IPS-15b (cell line): Measurements from ENCODE around the gene SREBF2.

Experiments
- H3K27me3 ChIP-seq: one replicate; pipeline ENCODE4 v1.6.1; 2013; ENCODE audit warnings: low read length; ENCODE audit not compliant: control insufficient read depth, insufficient read depth
- H3K36me3 ChIP-seq: one replicate; pipeline ENCODE4 v1.6.1; 2013; ENCODE audit warnings: low read length; ENCODE audit not compliant: control insufficient read depth, insufficient read depth
- H3K4me1 ChIP-seq: one replicate; pipeline ENCODE4 v1.6.1; 2013; ENCODE audit warnings: mild to moderate bottlenecking, low read length; ENCODE audit not compliant: control insufficient read depth, insufficient read depth
- H3K4me3 ChIP-seq: one replicate; pipeline ENCODE4 v1.5.1; 2013; ENCODE audit warnings: low read depth, low read length
- H3K9ac ChIP-seq: one replicate; pipeline ENCODE4 v1.6.1; 2013; ENCODE audit warnings: low read depth, mild to moderate bottlenecking, low read length
- H3K9me3 ChIP-seq: one replicate; pipeline ENCODE4 v1.6.1; 2013; ENCODE audit warnings: mild to moderate bottlenecking, low read length; ENCODE audit not compliant: control insufficient read depth, insufficient read depth

Gene SREBF2

GRCh38 chr22:41915786-41916493, 83.0 kb downstream of the SREBF2 start:
- Histone ChIP-seq H3K4me3 (peak overlapping the region; percentile 61), H3K36me3 (no peaks in the 10 kb centered on the region), H3K9ac (no peak overlapping the region), H3K4me1 (no peaks in the 10 kb centered on the region), H3K9me3 (no peaks in the 10 kb centered on the region), H3K27me3 (peaks cover 86% of the 10 kb centered on the region)

DNA sequence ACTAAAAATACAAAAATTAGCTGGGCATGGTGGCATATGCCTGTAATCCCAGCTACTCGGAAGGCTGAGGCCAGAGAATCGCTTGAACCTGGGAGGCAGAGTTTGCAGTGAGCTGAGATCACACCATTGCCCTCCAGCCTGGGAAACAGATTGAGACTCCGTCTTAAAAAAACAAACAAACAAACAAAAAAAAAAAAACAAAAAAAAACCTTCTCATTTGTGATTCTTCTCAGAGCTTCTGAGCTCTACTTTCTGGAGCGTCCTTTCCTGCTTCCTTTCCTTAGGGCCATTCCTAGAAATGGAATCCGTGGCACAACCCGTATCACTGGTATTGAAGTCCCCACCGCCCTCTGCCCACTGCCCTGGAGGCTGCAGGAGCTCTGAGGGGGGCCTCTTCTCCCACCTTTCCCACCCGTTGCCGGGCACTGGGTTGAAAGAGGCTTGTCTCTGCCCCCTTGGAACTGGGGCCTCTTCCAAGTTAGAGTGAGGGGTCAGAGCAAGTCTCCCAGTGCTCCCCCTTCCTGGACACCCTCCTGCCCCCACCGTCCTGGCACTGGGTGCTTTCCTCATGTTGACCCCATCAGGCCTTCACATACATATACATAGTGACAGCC, 83.9 kb downstream of the SREBF2 start:
- Histone ChIP-seq H3K27me3 (peaks cover 81% of the 10 kb centered on the region), H3K36me3 (no peaks in the 10 kb centered on the region), H3K4me3 (no peak overlapping the region), H3K4me1 (no peaks in the 10 kb centered on the region), H3K9me3 (no peaks in the 10 kb centered on the region), H3K9ac (no peak overlapping the region)

GRCh38 chr22:41917375-41917902, 84.5 kb downstream of the SREBF2 start:
- Histone ChIP-seq H3K9ac (no peak overlapping the region), H3K36me3 (no peaks in the 10 kb centered on the region), H3K4me3 (no peak overlapping the region), H3K27me3 (peaks cover 77% of the 10 kb centered on the region), H3K9me3 (no peaks in the 10 kb centered on the region), H3K4me1 (no peaks in the 10 kb centered on the region)

DNA sequence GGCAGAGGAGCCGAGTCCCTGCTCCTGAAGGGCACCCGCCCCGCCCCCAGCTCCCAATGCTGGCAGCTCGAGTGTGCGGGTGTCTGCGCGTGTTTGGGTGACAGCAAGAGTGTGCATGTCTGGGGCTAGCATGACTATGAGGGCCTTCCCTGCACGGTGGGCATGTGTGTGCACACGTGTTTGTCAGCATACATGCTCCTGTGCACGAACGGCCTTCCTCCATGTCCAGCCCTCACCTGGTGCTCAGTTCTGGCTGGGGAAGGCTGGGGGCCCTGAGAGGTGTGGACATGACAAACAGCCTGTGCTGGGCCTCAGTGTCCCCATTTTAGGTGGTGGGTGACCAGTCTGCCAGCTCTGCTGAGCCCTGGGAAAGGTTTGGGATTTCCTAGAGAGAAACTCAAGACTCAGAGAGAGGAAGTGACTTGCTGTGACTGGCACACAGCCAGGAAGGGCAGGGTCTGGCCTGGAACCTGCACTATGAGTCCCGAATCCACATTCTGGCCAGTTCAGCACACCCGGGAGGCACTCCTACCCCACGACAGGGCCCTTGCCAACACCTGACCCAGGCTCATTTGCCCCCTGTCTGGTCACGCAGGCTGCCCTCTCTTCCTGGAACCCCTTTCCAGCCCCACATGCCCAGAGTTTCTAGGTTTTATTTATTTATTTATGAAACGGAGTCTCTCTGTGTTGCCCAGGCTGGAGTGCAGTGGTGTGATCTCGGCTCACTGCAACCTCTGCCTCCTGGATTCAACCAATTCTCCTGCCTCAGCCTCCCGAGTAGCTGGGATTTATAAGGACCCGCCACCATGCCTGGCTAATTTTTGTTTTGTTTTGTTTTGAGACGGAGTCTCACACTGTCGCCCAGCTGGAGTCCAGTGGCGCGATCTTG, 85.2 kb downstream of the SREBF2 start:
- Histone ChIP-seq H3K36me3 (no peaks in the 10 kb centered on the region), H3K4me3 (no peak overlapping the region), H3K9ac (no peak overlapping the region), H3K27me3 (peaks cover 74% of the 10 kb centered on the region), H3K9me3 (no peaks in the 10 kb centered on the region), H3K4me1 (no peaks in the 10 kb centered on the region)

DNA sequence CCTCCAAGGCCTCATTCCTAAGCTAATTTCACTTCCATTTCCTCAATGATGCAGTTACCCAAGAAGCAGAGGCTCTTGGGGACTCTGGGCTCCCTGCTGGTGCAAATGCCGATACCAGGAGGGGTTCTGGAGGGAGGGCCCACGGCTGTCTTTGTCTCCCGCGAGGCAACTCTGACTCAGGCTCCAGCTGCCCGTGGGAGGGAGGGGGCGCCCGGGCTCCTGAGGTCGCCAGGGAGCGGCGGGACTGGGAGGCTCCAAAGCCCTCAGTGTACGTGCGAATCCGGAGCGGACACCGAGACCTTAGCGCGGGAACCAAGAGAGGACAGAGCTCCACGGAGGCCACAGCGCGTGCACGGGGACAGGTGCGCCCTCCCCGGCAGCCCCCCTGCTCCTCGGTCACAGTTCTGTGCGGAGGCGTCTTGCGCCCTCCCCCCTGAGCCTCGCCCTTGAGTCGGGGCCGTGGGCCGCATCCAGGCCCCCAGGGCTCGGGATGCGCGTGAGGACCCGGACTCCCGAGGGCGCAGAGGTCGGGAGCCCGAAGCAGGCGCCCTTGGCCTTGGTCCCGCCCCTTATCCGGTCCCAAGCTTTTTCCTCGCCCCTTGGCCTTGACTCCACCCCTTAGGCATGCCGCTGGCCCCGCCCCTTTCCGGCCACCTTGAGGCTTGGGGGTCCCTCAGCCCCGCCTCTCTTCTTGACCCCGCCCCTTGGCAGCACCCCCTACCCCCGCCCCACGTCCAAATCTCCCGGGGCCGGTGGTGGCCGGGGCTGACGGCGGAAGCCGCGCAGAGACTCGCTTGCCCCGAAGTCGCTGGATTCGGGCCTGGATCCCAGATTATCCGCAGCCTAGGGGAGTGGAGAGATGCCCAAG, 86.7 kb downstream of the SREBF2 start:
- Histone ChIP-seq H3K36me3 (no peaks in the 10 kb centered on the region), H3K9me3 (no peaks in the 10 kb centered on the region), H3K4me1 (no peaks in the 10 kb centered on the region), H3K4me3 (peak overlapping the region; percentile 58), H3K27me3 (peaks cover 72% of the 10 kb centered on the region), H3K9ac (no peak overlapping the region)

GRCh38 chr22:41920271-41920976, 87.5 kb downstream of the SREBF2 start:
- Histone ChIP-seq H3K9ac (no peak overlapping the region), H3K4me1 (no peaks in the 10 kb centered on the region), H3K27me3 (peaks cover 71% of the 10 kb centered on the region), H3K4me3 (peak overlapping the region; percentile 58), H3K9me3 (no peaks in the 10 kb centered on the region), H3K36me3 (no peaks in the 10 kb centered on the region)

DNA sequence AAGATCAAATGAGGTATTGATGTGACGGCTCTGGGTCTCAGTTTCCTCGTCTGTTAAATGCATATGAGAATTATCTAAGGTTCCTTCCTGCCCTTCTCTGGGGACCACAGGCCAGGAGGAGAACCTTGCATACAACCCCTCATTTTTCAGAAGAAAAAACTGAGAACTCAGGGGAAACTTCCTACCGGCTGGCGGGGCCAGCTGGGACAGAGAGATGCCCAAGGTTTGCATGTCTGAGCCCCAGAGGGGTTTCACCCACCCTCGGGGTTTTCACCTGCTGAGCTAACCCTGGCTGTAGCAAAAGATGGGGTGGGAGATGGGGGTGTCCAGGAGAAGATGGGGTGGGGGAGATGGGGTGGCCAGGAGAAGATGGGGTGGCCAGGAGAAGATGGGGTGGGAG, 89.4 kb downstream of the SREBF2 start:
- no peaks in the 10 kb centered on the region for H3K9me3 ChIP-seq
- no peaks in the 10 kb centered on the region for H3K4me1 ChIP-seq
- H3K36me3 ChIP-seq: no peaks in the 10 kb centered on the region
- no peak overlapping the region for H3K4me3 ChIP-seq
- peaks cover 62% of the 10 kb centered on the region for H3K27me3 ChIP-seq
- H3K9ac ChIP-seq: no peak overlapping the region

DNA sequence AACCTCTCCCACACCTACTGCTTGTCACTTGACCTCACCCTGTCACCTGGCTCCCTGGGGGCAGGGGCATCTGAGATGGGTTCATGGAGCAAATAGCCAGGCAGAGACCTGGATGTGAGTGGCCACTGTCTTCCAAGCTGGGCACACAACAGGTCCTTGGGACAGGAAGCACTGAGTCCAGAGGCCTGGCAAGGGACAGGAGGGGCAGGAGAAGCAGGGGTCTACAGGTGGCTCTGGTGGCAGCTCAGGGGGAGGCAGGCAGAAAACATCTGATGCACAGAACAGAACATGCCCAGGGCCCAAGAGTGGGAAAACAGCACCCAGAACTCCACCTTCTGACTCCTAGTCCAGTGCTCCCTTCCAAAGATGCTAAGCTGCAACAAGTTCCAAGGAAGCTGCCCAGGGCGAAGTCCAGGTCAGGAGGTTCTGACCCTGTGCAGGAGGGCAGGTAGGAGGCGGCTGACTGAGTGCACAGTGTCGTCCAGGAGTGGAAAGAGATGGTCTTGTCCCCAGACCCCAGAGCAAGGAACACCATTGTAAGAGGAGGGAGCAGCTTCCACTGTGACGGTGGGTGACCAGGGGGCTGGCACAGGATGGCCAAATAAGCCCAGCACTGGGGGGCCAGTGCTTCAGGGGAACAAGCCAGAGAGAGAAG, 90.2 kb downstream of the SREBF2 start:
- no peaks in the 10 kb centered on the region for H3K36me3 ChIP-seq
- no peak overlapping the region for H3K4me3 ChIP-seq
- H3K4me1 ChIP-seq: no peaks in the 10 kb centered on the region
- H3K27me3 ChIP-seq: peaks cover 58% of the 10 kb centered on the region
- H3K9me3 ChIP-seq: no peaks in the 10 kb centered on the region
- no peak overlapping the region for H3K9ac ChIP-seq

DNA sequence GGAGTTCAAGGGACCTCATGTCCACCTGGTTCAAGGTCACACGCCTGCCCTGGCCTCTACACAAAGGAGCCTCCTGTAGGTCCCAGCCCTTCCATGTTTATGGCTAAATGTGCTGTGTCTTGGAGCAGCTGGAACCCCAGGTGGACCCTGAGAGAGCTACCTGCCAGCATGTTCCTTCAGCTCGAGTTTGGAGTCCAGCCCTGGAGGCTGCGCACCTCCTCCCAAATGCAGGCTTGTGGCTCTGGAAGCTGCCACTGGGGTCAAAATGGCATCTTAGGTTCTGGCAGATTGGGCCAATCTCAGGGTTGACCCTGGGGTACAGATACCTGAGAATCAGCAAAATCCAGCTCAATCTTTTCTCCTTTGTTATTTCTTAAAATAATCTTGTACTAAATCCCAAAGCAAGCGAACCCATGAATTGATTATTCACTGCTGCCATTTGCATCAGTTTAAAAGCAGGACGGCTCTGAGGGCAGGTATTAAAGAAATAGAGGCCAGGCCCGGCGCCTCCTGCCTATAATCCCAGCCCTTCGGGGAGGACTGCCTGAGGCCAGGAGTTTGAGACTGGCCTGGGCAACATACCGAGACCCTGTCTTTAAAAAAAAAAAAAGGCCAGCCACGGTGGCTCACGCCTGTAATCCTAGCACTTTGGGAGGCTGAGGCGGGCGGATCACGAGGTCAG, 90.8 kb downstream of the SREBF2 start:
- H3K27me3 ChIP-seq: peaks cover 51% of the 10 kb centered on the region
- H3K9me3 ChIP-seq: no peaks in the 10 kb centered on the region
- no peaks in the 10 kb centered on the region for H3K36me3 ChIP-seq
- H3K4me1 ChIP-seq: no peaks in the 10 kb centered on the region
- no peak overlapping the region for H3K4me3 ChIP-seq
- no peak overlapping the region for H3K9ac ChIP-seq
